Ectodermal cell (in vitro differentiated cells): ENCODE measurements around the gene PUS10.
"Not testable (repeated sequence)": the region's sequence is repeated elsewhere in the genome, so short reads cannot be mapped to it uniquely, and the experiment has no call there.

ENCODE experiments used
- H3K27ac ChIP-seq: 2 replicates; pipeline ENCODE4 v1.7.0; 2013; ENCODE audit warnings: mild to moderate bottlenecking, low read depth, low read length; ENCODE audit not compliant: insufficient read depth, poor library complexity, severe bottlenecking
- H3K27me3 ChIP-seq: 2 replicates; pipeline ENCODE4 v1.7.0; 2013; ENCODE audit warnings: mild to moderate bottlenecking, low read length; ENCODE audit not compliant: insufficient read depth, control insufficient read depth, poor library complexity, severe bottlenecking
- H3K36me3 ChIP-seq: one replicate; pipeline ENCODE4 v1.7.0; 2013; ENCODE audit warnings: low read length; ENCODE audit not compliant: control insufficient read depth, insufficient read depth
- H3K4me1 ChIP-seq: one replicate; pipeline ENCODE4 v1.7.0; 2013; ENCODE audit warnings: low read length; ENCODE audit not compliant: control insufficient read depth, insufficient read depth
- H3K4me3 ChIP-seq: 2 replicates; pipeline ENCODE4 v1.7.0; 2013; ENCODE audit warnings: low read depth, low read length, control low read depth; ENCODE audit not compliant: insufficient read depth
- H3K9me3 ChIP-seq: 2 replicates; pipeline ENCODE4 v1.7.0; 2013; ENCODE audit warnings: mild to moderate bottlenecking, low read length, moderate library complexity; ENCODE audit not compliant: control insufficient read depth
- WGBS, 2 experiments: methylation state at CpG; one replicate each; pipeline ENCODE4 v1.1.7; 2013; ENCODE audit warnings: missing lambda C conversion rate in 2 of 2; 5-methylcytosine and 5-hydroxymethylcytosine counted together

PUS10 gene

GRCh38 chr2:60938301-60938700 is 79.8 kb downstream of the PUS10 start:
- Histone ChIP-seq H3K27me3 (no peaks in the 10 kb centered on the region), H3K4me1 (no peaks in the 10 kb centered on the region), H3K36me3 (no peaks in the 10 kb centered on the region), H3K9me3 (no peaks in the 10 kb centered on the region), H3K27ac (no peak overlapping the region), H3K4me3 (no peak overlapping the region)
- WGBS, 2 experiments, result 94 to 97% methylated on average over 7 of the region's 7 CpGs

DNA sequence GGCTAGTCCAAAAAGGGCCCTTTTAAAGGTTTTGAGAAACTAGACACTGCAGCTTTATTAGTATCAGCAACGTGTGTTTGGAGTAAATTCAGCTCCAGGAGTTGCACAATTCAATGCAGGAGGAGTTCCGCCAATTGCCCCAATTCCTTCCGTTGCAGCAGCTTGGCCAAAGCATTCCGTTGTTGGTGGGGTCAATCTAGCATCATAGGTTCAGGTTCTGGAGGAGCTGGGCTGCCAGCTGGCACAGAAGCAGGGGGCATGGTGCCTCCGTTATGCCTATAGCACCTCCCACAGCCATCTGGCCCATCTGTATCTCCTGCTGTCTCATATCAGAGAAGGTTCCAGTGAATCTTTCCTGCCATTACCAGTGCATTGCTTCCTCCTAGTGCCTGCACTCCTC is 81.3 kb downstream of the PUS10 start:
- H3K9me3 ChIP-seq, result no peaks in the 10 kb centered on the region
- H3K4me3 ChIP-seq, result no peak overlapping the region
- 91 to 92% methylated on average over 5 of the region's 5 CpGs for WGBS, 2 experiments
- H3K27me3 ChIP-seq, result no peaks in the 10 kb centered on the region
- H3K27ac ChIP-seq, result no peak overlapping the region
- H3K36me3 ChIP-seq, result no peaks in the 10 kb centered on the region
- H3K4me1 ChIP-seq, result no peaks in the 10 kb centered on the region

DNA sequence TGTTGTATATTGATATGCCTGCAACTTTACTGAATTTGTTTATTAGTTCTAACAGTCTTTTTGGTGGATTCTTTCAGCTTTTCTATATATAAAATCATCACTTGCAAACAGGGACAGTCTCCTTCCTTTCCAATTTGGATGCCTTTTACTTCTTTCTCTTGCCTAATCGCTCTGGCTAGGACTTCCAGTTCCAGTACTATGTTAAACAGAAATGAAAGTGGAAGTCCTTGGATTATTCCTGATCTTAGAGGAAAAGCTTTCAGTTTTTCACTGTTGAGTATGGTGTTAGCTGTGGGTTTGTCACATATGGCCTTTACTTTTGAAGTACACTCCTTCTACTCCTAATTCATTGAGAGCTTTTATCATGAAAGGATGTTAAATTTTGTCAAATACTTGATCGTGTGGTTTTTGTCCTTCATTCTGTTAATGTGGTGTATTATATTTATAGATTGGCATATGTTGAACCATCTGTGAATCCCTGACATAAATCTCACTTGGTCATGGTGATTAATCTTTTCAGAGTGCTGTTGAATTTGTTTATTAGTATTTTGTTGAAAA is 83.8 kb downstream of the PUS10 start:
- WGBS, 2 experiments, result 88 to 98% methylated on average over 2 of the region's 2 CpGs
- no peak overlapping the region for H3K27ac ChIP-seq

DNA sequence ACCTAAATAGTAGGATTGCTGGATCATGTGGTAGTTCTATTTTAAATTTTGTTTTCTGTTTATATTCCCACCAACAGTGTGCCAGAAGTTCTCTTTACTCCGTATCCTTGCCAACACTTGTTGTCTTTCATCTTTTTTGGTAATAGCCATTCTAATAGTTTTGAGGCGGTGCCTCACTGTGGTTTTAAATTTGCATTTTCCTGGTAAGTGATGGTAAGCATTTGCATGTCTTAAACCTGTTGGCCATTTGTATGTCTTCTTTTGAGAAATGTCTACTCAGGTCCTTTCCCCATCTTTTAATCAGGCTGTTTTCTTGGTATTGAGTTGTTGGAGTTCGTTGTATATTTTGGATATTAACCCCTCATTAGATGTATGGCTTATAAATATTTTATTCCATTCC is 85.1 kb downstream of the PUS10 start:
- WGBS, 2 experiments, result 84 to 90% methylated on average over 2 of the region's 3 CpGs
- Histone ChIP-seq H3K27me3 (no peaks in the 10 kb centered on the region), H3K9me3 (no peaks in the 10 kb centered on the region), H3K36me3 (no peaks in the 10 kb centered on the region), H3K4me1 (no peaks in the 10 kb centered on the region), H3K27ac (no peak overlapping the region), H3K4me3 (no peak overlapping the region)

More for the DNA sequence above, 83.8 kb downstream of the PUS10 start:
- Histone ChIP-seq H3K4me3 (no peak overlapping the region), H3K4me1 (no peaks in the 10 kb centered on the region), H3K9me3 (no peaks in the 10 kb centered on the region), H3K36me3 (no peaks in the 10 kb centered on the region), H3K27me3 (no peaks in the 10 kb centered on the region)

GRCh38 chr2:60932061-60932460 is 86.0 kb downstream of the PUS10 start:
- not testable (repeated sequence) for H3K4me3 ChIP-seq

GRCh38 chr2:60926741-60927552 is 91.1 kb downstream of the PUS10 start:
- H3K4me1 ChIP-seq, result no peaks in the 10 kb centered on the region
- H3K27me3 ChIP-seq, result no peaks in the 10 kb centered on the region
- H3K36me3 ChIP-seq, result no peaks in the 10 kb centered on the region
- H3K27ac ChIP-seq, result no peak overlapping the region
- H3K4me3 ChIP-seq, result no peak overlapping the region
- WGBS, 2 experiments, result 92 to 100% methylated on average over 2 of the region's 3 CpGs
- H3K9me3 ChIP-seq, result no peaks in the 10 kb centered on the region

More at GRCh38 chr2:60932061-60932460, 86.0 kb downstream of the PUS10 start:
- H3K4me1 ChIP-seq, H3K36me3 ChIP-seq, H3K9me3 ChIP-seq, H3K27me3 ChIP-seq, H3K27ac ChIP-seq: not testable (repeated sequence)
- WGBS, 2 experiments, result 95 to 96% methylated on average over 4 of the region's 5 CpGs

DNA sequence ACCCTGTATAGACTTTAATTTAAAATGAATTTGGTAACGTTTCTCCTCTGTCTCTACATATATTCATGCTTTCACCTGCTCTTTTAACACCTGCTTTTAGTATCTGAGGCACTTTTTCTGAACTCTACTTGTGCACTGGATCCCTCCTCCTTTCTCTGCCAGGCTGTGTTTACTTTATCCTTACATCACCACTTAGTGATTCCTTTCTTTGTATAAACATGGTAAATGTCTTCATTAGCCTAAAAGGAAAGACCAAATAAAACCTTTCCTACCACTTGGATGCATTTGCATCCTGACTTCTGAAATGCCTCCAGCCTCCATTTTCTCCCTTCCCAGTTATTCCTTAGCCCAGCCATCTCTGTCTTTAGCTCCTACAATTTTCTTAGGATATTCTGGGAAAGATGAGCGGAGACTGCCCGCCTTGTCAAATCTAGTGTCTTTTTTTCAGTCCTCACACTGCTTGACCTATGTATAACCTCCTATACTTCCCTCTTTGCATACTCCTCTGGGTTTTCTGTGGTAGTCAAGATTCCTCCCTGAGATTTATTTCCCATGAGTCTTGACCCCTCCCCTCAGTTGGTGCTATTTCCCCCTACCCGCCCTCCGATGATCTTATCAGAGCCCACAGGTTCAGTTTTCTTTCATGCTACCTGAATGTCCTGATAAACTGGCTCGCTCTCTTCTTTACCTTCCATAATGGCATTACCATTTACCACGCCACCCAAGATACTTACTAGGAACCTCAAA is 91.9 kb downstream of the PUS10 start:
- no peaks in the 10 kb centered on the region for H3K36me3 ChIP-seq
- no peak overlapping the region for H3K27ac ChIP-seq
- no peaks in the 10 kb centered on the region for H3K27me3 ChIP-seq
- H3K4me1 ChIP-seq, result no peaks in the 10 kb centered on the region
- H3K4me3 ChIP-seq, result no peak overlapping the region
- H3K9me3 ChIP-seq, result no peaks in the 10 kb centered on the region
- WGBS, 2 experiments, result 83 to 84% methylated on average over 7 of the region's 7 CpGs

GRCh38 chr2:60907329-60907728 is 110.7 kb downstream of the PUS10 start:
- no peak overlapping the region for H3K4me3 ChIP-seq
- WGBS, 2 experiments, result 95 to 96% methylated on average over 8 of the region's 8 CpGs
- no peak overlapping the region for H3K27ac ChIP-seq
- H3K27me3 ChIP-seq, result no peaks in the 10 kb centered on the region
- no peaks in the 10 kb centered on the region for H3K36me3 ChIP-seq
- H3K9me3 ChIP-seq, result no peaks in the 10 kb centered on the region
- no peaks in the 10 kb centered on the region for H3K4me1 ChIP-seq

- WGBS, 2 experiments, result 91% methylated on average over 1 to 2 of the region's 2 CpGs
- Histone ChIP-seq H3K4me1 (no peaks in the 10 kb centered on the region), H3K27me3 (no peaks in the 10 kb centered on the region), H3K27ac (no peak overlapping the region), H3K36me3 (no peaks in the 10 kb centered on the region), H3K4me3 (no peak overlapping the region), H3K9me3 (no peaks in the 10 kb centered on the region)
Measured at GRCh38 chr2:60906395-60906794, 111.7 kb downstream of the PUS10 start.

DNA sequence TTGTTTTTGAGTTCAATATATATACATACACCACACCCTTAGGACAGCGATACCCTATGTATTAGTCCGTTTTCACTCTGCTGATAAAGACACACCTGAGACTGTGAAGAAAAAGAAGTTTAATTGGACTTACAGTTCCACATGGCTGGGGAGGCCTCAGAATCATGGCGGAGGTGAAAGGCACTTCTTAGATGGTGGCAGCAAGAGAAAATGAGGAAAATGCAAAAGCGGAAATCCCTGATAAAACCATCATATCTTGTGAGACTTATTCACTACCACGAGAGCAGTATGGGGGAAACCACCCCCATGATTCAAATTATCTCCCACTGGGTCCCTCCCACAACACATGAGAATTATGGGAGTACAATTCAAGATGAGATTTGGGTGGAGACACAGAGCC is 112.2 kb downstream of the PUS10 start:
- not testable (repeated sequence) for H3K4me3 ChIP-seq, H3K9me3 ChIP-seq, H3K27ac ChIP-seq, H3K4me1 ChIP-seq, H3K27me3 ChIP-seq, H3K36me3 ChIP-seq
- 95 to 98% methylated on average over 4 to 5 of the region's 5 CpGs for WGBS, 2 experiments
